Keratinocyte (primary cell): ENCODE results near the gene BCL11B. TPM values are rescaled to one million over a fixed set of nuclear protein-coding genes. Genes with fewer than 3 reads are reported as not detected.

ENCODE experiments used
- DNase-seq: peaks from one replicate; pipeline ENCODE4 v3.0.0-alpha.2; 2011; ENCODE audit warnings: low read depth, missing footprints, low spot score
- FAIRE-seq: peaks from 2 replicates; lab custom pipeline; 2011; peaks lifted over from hg19 to GRCh38; lab: Jason Lieb, UNC
- H2AFZ ChIP-seq: 2 replicates; pipeline ENCODE4 v1.6.0; 2012; ENCODE audit warnings: low read length, control low read depth, inconsistent platforms; ENCODE audit not compliant: control insufficient read depth
- H3K27ac ChIP-seq: 2 replicates; pipeline ENCODE4 v1.5.1; 2011; ENCODE audit warnings: low read length; ENCODE audit not compliant: control insufficient read depth, insufficient read depth
- H3K27me3 ChIP-seq: 3 replicates; pipeline ENCODE4 v1.6.0; 2011; ENCODE audit warnings: low read length; ENCODE audit not compliant: control insufficient read depth, insufficient read depth; ENCODE audit errors: extremely low read depth
- H3K36me3 ChIP-seq, 2 experiments: 2 replicates in 1 of 2; 3 replicates in 1 of 2; pipeline ENCODE4 v1.5.1; 2011; ENCODE audit warnings: low read length in 2 of 2, mild to moderate bottlenecking in 1 of 2; ENCODE audit not compliant: control insufficient read depth in 2 of 2, insufficient read depth in 2 of 2; ENCODE audit errors: extremely low read depth in 1 of 2
- H3K4me1 ChIP-seq: 3 replicates; pipeline ENCODE4 v1.5.1; 2011; ENCODE audit warnings: low read length; ENCODE audit not compliant: control insufficient read depth, insufficient read depth; ENCODE audit errors: extremely low read depth
- H3K4me2 ChIP-seq: 3 replicates; pipeline ENCODE4 v1.6.0; 2011; ENCODE audit warnings: low read depth, low read length; ENCODE audit not compliant: control insufficient read depth, insufficient read depth; ENCODE audit errors: extremely low read depth
- H3K4me3 ChIP-seq, 3 experiments: fragments of 200-600 bp in 1 of 3; sonication (generic) in 1 of 3; 2 replicates in 2 of 3; 3 replicates in 1 of 3; pipeline ENCODE4 v1.5.1; 2011 to 2016; ENCODE audit warnings: low read length in 3 of 3, mild to moderate bottlenecking in 3 of 3, control low read depth in 2 of 3, inconsistent platforms in 1 of 3, low read depth in 1 of 3, mixed read lengths in 1 of 3, mixed run types in 1 of 3, moderate library complexity in 1 of 3; ENCODE audit not compliant: control insufficient read depth in 2 of 3, insufficient read depth in 2 of 3; ENCODE audit errors: extremely low read depth in 1 of 3
- H3K79me2 ChIP-seq: 2 replicates; pipeline ENCODE4 v1.6.0; 2012; ENCODE audit warnings: low read length; ENCODE audit not compliant: control insufficient read depth, insufficient read depth
- H3K9ac ChIP-seq: 3 replicates; pipeline ENCODE4 v1.6.0; 2011; ENCODE audit warnings: low read length; ENCODE audit not compliant: control insufficient read depth, insufficient read depth; ENCODE audit errors: extremely low read depth
- H3K9me1 ChIP-seq: 3 replicates; pipeline ENCODE4 v1.6.0; 2011; ENCODE audit warnings: low read length; ENCODE audit not compliant: control insufficient read depth, insufficient read depth; ENCODE audit errors: extremely low read depth
- H3K9me3 ChIP-seq: 2 replicates; pipeline ENCODE4 v1.5.1; 2012; ENCODE audit warnings: low read depth, low read length; ENCODE audit not compliant: control insufficient read depth
- H4K20me1 ChIP-seq: 3 replicates; pipeline ENCODE4 v1.6.0; 2011; ENCODE audit warnings: low read length; ENCODE audit not compliant: control insufficient read depth, insufficient read depth; ENCODE audit errors: extremely low read depth
- CTCF ChIP-seq, 3 experiments: IDR thresholded peaks in 1 of 3; conservative IDR thresholded peaks in 1 of 3; optimal IDR thresholded peaks in 1 of 3; 2 replicates in 2 of 3; 3 replicates in 1 of 3; pipeline versions ENCODE3 to v1.5.1; 2011; ENCODE audit warnings: low read length in 3 of 3, mild to moderate bottlenecking in 3 of 3, moderate library complexity in 2 of 3, control low read depth in 1 of 3, inconsistent platforms in 1 of 3; ENCODE audit not compliant: insufficient read depth in 2 of 3; ENCODE audit errors: extremely low read depth in 1 of 3
- EZH2 ChIP-seq: IDR thresholded peaks from one replicate; pipeline ENCODE4 v1.6.1; 2012; ENCODE audit warnings: inconsistent platforms, mild to moderate bottlenecking, low read length, moderate library complexity
- dilution Hi-C: fragments of 300-500 bp; cut with MboI; formaldehyde crosslinking; loops from one replicate; pipeline ENCODE4 v1.7.0; 2020; ENCODE audit warnings: low sequenced_read_pairs; ENCODE audit not compliant: extremely low pct_ligation_motif_present
- polyA plus RNA-seq, 5 experiments: library from polyadenylated mRNA; depleted of rRNA in 3 of 5; stranded (reverse) in 3 of 5; stranded (forward) in 1 of 5; unstranded in 1 of 5; fragments of >200 nt; gene quantifications; 1 replicate in 1 of 5; 2 replicates in 3 of 5; 3 replicates in 1 of 5; pipeline versions ENCODE4 v1.2.1 to v1.2.3, GENCODE V29; 2011 to 2012; ENCODE audit warnings: missing spikeins in 2 of 5, low read depth in 1 of 5, low replicate concordance in 1 of 5

Gene BCL11B
- polyA plus RNA-seq, 1 donor (not counting 4 experiments of a cell fraction or from before 2014, with no cell fraction given) = 5.2 TPM

GRCh38 chr14:99147366-99147740, 124.6 kb downstream of the BCL11B start:
- DNase-seq = no peak
- Histone ChIP-seq H3K4me3 (no peak overlapping the region), H3K27me3 (no peaks in the 10 kb centered on the region), H3K4me2 (no peak overlapping the region), H3K27ac (no peak overlapping the region), H4K20me1 (no peaks in the 10 kb centered on the region), H3K9me3 (no peaks in the 10 kb centered on the region), H3K4me1 (no peaks in the 10 kb centered on the region), H2AFZ (no peak overlapping the region), H3K9ac (no peak overlapping the region), H3K36me3 (no peaks in the 10 kb centered on the region), H3K9me1 (no peaks in the 10 kb centered on the region), H3K79me2 (no peaks in the 10 kb centered on the region)
- no peak for FAIRE-seq
- no peak for TF ChIP-seq EZH2
- TF ChIP-seq CTCF (optimal IDR thresholded peaks at IDR 0.05 in 1 of 3, IDR thresholded peaks at IDR 0.05 in 1 of 3, conservative IDR thresholded peaks at IDR 0.05 in 1 of 3; ENCODE audit: extremely low read depth in 1 of 3, insufficient read depth in 2 of 3, low read length in 3 of 3) = no peak
- dilution Hi-C loops = no loop called here

GRCh38 chr14:99146616-99147365, 125.2 kb downstream of the BCL11B start:
- dilution Hi-C loops = no loop called here
- FAIRE-seq = no peak

More at GRCh38 chr14:99146616-99147365, 125.2 kb downstream of the BCL11B start:
- no peaks in the 10 kb centered on the region for H3K36me3 ChIP-seq
- TF ChIP-seq CTCF (optimal IDR thresholded peaks at IDR 0.05 in 1 of 3, IDR thresholded peaks at IDR 0.05 in 1 of 3, conservative IDR thresholded peaks at IDR 0.05 in 1 of 3; ENCODE audit: extremely low read depth in 1 of 3, insufficient read depth in 2 of 3, low read length in 3 of 3) (no peak), EZH2 (no peak)
- no peak overlapping the region for H3K27ac ChIP-seq
- H3K4me3 ChIP-seq = no peak overlapping the region
- no peak overlapping the region for H3K4me2 ChIP-seq
- no peak overlapping the region for H2AFZ ChIP-seq
- H3K27me3 ChIP-seq = no peaks in the 10 kb centered on the region
- no peaks in the 10 kb centered on the region for H3K79me2 ChIP-seq
- no peaks in the 10 kb centered on the region for H3K9me1 ChIP-seq
- no peaks in the 10 kb centered on the region for H4K20me1 ChIP-seq
- H3K9me3 ChIP-seq = no peaks in the 10 kb centered on the region
- no peak overlapping the region for H3K9ac ChIP-seq
- H3K4me1 ChIP-seq = no peaks in the 10 kb centered on the region
- no peak for DNase-seq
